Skeletal muscle tissue (tissue), 4 donors: ENCODE results near the gene AFG3L2. TPM values are rescaled to one million over a fixed set of nuclear protein-coding genes. Genes with fewer than 3 reads are reported as not detected.

ENCODE experiments used
- H3K27ac ChIP-seq: one replicate; pipeline ENCODE4 v1.7.0; 2013; ENCODE audit warnings: mild to moderate bottlenecking, low read depth, low read length, inconsistent platforms
- H3K27me3 ChIP-seq, 3 donors: one replicate each; pipeline ENCODE4 v1.7.0; 2013; ENCODE audit warnings: low read length in 3 of 3; ENCODE audit not compliant: control insufficient read depth in 3 of 3, insufficient read depth in 3 of 3
- H3K36me3 ChIP-seq, 3 donors: one replicate each; pipeline ENCODE4 v1.7.0; 2013; ENCODE audit warnings: low read length in 3 of 3; ENCODE audit not compliant: control insufficient read depth in 3 of 3, insufficient read depth in 3 of 3
- H3K4me1 ChIP-seq, 3 donors: one replicate each; pipeline ENCODE4 v1.7.0; 2013; ENCODE audit warnings: low read length in 3 of 3, mild to moderate bottlenecking in 3 of 3; ENCODE audit not compliant: control insufficient read depth in 3 of 3, insufficient read depth in 3 of 3
- H3K4me3 ChIP-seq, 3 donors: one replicate each; pipeline ENCODE4 v1.7.0; 2013; ENCODE audit warnings: low read length in 3 of 3
- H3K9ac ChIP-seq, 3 donors: one replicate each; pipeline ENCODE4 v1.7.0; 2013; ENCODE audit warnings: low read length in 3 of 3, mild to moderate bottlenecking in 3 of 3, moderate library complexity in 2 of 3, low read depth in 1 of 3
- H3K9me3 ChIP-seq, 3 donors: one replicate each; pipeline ENCODE4 v1.7.0; 2013; ENCODE audit warnings: low read length in 3 of 3; ENCODE audit not compliant: control insufficient read depth in 3 of 3
- total RNA-seq: library from RNA; depleted of rRNA; stranded (reverse); fragments of >200 nt; gene quantifications from one replicate; pipeline ENCODE4 v1.2.3, GENCODE V29; 2014
- donor health status: Osteomylitis.

Gene AFG3L2
- total RNA-seq, 1 donor from 2014 or later, result 60.5 TPM

DNA sequence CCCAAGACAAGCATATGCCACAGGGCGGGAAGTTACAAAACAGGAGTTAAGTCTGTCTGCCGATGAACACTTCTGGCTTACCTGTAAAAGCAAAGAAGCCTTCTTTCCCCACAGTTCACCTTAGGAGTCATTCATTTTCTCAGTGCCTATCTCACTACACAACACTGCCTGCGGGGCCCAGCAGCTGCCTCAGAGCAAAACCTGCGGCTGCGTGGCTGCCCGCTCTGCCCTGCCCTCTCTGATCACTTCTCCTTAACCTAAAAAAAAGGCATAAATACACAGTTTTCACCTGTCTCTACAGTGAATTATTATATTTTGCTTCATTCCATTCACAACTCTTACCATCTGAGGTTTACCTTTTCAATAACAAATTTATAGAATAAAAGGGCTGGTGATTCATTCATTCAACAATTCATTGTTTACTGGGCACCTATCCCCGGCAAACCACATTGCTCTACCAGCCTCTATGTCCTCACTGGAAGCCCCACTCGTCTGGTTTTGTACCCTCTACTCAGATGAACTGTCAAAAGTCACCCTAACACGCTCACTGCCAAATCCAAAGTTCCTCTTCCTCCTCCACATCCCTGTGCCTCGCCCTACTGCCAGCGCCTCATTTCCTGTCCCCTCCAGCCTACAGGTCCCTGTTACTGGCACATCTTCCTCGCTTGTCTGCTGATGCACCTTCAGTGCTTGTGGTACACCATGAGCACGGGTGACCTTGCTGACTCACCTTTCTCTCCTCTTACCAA is 31.4 kb downstream of the AFG3L2 start:
- H3K9me3 ChIP-seq, result no peaks in the 10 kb centered on the region
- H3K4me1 ChIP-seq, result no peaks in the 10 kb centered on the region
- no peak overlapping the region for H3K9ac ChIP-seq
- H3K27me3 ChIP-seq, result no peaks in the 10 kb centered on the region
- no peak overlapping the region for H3K27ac ChIP-seq
- H3K36me3 ChIP-seq, result peaks cover 58 to 74% (median 73%) of the 10 kb centered on the region in 3 donors
- H3K4me3 ChIP-seq, result no peak overlapping the region

DNA sequence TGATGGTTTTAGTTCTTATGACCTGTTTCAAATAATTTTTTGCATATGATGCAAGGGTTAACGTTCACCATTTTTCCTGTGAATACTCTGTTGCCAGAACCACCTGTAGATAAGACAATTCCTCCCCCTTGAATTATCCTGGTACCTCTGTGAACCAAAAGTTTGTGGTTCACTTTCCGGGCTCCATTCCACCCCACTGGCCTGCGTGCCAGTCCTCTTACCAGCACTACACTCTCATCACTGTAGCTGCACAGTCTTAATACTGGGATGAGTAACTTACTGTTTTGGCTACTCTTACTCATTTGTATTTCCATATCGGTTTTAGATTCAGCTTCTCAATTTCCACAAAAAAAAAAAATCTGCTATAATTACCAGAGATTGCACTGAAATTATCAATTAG is 34.4 kb downstream of the AFG3L2 start:
- Histone ChIP-seq H3K27ac (no peak overlapping the region), H3K27me3 (no peaks in the 10 kb centered on the region), H3K4me3 (no peak overlapping the region), H3K36me3 (peaks cover 45 to 57% (median 53%) of the 10 kb centered on the region in 3 donors), H3K9me3 (no peaks in the 10 kb centered on the region), H3K4me1 (peaks cover 0 to 8% (median 5%) of the 10 kb centered on the region in 3 donors), H3K9ac (no peak overlapping the region)

DNA sequence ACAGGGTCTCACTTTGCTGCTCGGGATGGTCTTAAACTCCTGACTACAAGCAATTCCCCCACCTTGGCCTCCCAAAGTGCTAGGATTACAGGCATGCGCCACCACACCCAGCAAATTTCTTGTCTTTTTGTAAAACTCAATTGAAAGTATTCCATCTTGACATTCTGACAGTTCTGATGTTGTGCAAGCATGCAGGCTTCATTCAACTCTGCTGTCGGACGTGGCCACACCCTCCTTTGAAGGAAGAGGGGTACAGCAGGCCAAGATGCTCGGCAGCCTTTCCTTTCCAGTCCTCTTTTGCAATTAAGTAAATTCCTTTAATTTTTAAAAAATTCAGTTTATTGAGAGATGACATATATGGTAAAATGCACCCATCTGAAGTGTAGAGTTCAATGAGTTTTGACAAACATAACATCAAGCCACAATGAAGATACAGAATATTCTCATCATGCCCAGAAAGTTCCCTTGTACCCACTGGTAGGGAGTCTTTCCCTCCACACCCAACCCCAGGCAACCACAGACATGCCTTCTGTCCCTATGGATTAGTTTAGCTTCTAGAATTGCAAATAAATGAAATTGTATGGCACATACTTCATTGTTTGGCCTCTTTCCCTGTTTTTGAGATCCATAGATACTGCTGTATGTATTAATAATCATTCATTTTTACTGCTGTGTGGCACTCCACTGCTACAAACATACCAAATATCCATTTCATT is 35.9 kb downstream of the AFG3L2 start:
- Histone ChIP-seq H3K4me1 (peaks cover 9 to 17% (median 13%) of the 10 kb centered on the region in 3 donors), H3K9ac (no peak overlapping the region), H3K4me3 (no peak overlapping the region), H3K36me3 (peaks cover 40 to 59% (median 45%) of the 10 kb centered on the region in 3 donors), H3K9me3 (no peaks in the 10 kb centered on the region), H3K27me3 (no peaks in the 10 kb centered on the region), H3K27ac (no peak overlapping the region)

DNA sequence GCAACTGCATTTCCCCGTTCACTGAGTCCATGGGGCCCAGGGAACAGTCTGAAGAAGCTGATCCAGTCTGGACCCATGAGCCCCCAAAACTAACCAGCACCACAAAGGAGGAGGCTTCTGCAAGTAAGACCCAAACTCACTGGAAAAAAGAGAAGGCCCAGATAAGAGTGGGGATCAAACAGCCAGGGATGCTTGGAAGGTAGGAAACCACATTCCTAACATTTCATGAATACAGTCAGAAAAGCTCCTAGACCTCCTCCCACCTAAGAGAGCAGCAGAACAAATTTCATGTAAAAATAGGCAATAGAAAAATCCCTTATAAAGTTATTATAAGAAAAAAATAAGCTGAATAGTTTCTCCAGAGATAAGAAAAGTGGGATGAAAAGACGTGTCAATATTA is 38.6 kb downstream of the AFG3L2 start:
- no peak overlapping the region for H3K9ac ChIP-seq
- H3K36me3 ChIP-seq, result peaks cover 36 to 62% (median 44%) of the 10 kb centered on the region in 3 donors
- peak overlapping the region; percentile 52 for H3K27ac ChIP-seq
- peaks cover 13 to 23% (median 15%) of the 10 kb centered on the region in 3 donors for H3K4me1 ChIP-seq
- no peak overlapping the region for H3K4me3 ChIP-seq
- H3K9me3 ChIP-seq, result no peaks in the 10 kb centered on the region
- H3K27me3 ChIP-seq, result no peaks in the 10 kb centered on the region

DNA sequence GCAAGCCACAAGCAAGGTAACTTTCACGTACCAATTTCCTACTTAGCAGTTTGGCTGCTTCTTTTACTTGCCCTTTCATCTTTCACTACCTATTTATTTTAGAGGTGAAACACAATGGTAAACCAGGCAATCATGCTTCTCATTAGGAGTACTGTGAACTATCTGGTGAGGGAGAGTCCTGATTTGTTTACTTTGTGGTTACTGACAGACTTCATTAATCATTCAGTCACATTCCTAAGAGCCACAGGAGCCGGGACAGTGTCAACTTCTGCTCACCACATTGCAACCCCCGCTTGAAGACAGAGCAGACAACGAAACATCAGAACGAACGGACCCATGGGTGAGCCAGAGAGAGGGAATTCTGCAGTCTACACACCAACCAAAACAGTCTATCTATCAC is 40.1 kb downstream of the AFG3L2 start:
- H3K9me3 ChIP-seq, result no peaks in the 10 kb centered on the region
- no peak overlapping the region for H3K9ac ChIP-seq
- H3K36me3 ChIP-seq, result peaks cover 31 to 51% (median 32%) of the 10 kb centered on the region in 3 donors
- H3K27ac ChIP-seq, result no peak overlapping the region
- H3K4me1 ChIP-seq, result peaks cover 13 to 23% (median 15%) of the 10 kb centered on the region in 3 donors
- H3K27me3 ChIP-seq, result no peaks in the 10 kb centered on the region
- no peak overlapping the region for H3K4me3 ChIP-seq

DNA sequence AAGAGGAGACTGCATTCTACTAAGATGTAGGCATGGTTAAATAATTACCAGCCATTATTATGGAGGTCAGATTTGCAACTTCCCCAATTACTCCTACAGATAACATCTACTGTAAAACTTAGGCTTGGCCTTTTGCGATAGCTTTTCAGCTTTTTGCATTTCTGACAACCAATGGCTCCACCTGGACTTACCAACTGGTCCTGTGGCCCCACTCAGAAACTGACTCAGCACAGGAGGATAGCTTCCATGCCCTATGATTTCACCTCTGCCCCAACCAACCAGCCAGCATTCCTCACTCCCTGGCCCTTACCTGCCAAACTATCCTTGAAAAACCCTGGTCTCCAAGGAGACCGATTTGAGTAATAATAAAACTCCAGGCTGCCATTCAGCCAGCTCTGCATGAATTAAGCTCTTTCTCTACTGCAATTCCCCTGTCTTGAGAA is 40.8 kb downstream of the AFG3L2 start:
- Histone ChIP-seq H3K9ac (no peak overlapping the region), H3K36me3 (peaks cover 27 to 44% (median 27%) of the 10 kb centered on the region in 3 donors), H3K27ac (no peak overlapping the region), H3K27me3 (no peaks in the 10 kb centered on the region), H3K4me3 (no peak overlapping the region), H3K9me3 (no peaks in the 10 kb centered on the region), H3K4me1 (peaks cover 13 to 23% (median 15%) of the 10 kb centered on the region in 3 donors)

DNA sequence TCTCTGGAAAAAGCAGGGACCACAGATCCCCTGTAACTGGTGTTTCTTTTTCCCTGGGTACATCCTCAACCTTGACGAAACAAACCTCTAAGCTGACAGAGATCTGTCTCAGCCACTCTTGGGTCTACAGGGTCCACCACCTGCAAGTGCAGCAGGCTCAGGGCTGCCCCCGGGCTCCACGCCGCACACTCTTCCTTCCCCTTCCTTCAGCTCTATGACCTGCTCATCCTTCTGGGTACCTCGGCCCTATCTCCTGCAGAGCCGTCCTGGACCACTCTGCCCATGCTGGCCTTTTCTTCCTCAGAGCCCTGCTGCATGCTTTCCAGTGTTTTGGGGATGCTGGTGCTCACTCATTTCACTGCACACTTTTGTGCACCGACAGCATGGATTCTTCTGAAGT is 41.5 kb downstream of the AFG3L2 start:
- Histone ChIP-seq H3K4me1 (peaks cover 13 to 23% (median 15%) of the 10 kb centered on the region in 3 donors), H3K27ac (no peak overlapping the region), H3K36me3 (peaks cover 24 to 49% (median 31%) of the 10 kb centered on the region in 3 donors)

DNA sequence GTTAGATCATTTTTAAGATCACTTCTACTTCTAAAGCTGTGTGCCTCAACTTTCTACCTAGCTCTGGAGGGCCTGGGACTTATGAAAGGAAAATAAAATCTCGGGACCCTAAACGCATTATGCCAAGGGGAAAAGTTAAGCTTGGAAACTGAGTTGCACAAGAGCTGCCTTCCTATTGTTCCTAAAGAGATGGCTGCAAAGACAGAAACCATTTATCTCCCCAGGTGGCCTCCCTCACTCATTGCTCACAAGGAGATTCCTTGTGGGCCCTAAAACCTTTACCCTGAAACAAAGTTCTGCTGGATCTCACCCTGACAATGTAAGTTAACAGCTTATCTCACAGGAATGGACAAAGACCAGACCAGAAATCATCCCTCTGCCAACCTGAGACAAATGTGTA is 42.2 kb downstream of the AFG3L2 start:
- Histone ChIP-seq H3K36me3 (peaks cover 23 to 49% (median 31%) of the 10 kb centered on the region in 3 donors), H3K4me3 (no peak overlapping the region), H3K9ac (no peak overlapping the region), H3K4me1 (peaks cover 13 to 23% (median 15%) of the 10 kb centered on the region in 3 donors), H3K27me3 (no peaks in the 10 kb centered on the region), H3K9me3 (no peaks in the 10 kb centered on the region), H3K27ac (no peak overlapping the region)

More for the DNA sequence above, 41.5 kb downstream of the AFG3L2 start:
- H3K9me3 ChIP-seq, result no peaks in the 10 kb centered on the region
- H3K4me3 ChIP-seq, result no peak overlapping the region
- no peaks in the 10 kb centered on the region for H3K27me3 ChIP-seq
- H3K9ac ChIP-seq, result no peak overlapping the region

DNA sequence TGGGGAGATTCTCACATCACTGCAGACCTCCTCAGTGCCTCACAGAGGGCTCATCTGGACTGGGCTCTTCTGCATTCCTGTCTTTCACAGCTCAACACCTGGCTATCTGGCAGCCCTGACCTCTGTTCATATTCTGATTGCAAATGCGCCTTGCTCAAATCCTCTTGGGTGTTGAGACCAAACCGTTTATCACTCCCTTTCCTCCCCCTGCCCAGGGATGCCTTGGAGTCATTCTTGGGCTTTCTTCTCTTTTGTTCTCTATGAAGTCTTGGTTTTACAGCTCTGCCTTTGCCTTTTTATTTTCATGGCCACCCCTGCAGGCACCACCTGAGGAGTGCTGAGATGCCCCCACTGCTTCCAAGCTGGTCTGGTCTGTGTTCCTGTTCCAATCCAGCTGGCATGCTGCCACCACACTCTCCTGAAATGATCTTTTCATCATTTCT is 42.6 kb downstream of the AFG3L2 start:
- Histone ChIP-seq H3K9ac (no peak overlapping the region), H3K4me1 (peaks cover 13 to 23% (median 15%) of the 10 kb centered on the region in 3 donors), H3K27ac (no peak overlapping the region), H3K9me3 (no peaks in the 10 kb centered on the region), H3K36me3 (peaks cover 26 to 49% (median 32%) of the 10 kb centered on the region in 3 donors), H3K27me3 (no peaks in the 10 kb centered on the region), H3K4me3 (no peak overlapping the region)
